NT2/D1 (cell line): Measurements from ENCODE around the gene FBXO36.

ENCODE experiments used
- DNase-seq: peaks from one replicate; pipeline ENCODE4 v3.0.0-alpha.2; 2011; ENCODE audit warnings: low read depth, low spot score
- H3K27me3 ChIP-seq: 2 replicates; pipeline ENCODE4 v1.6.0; 2011; ENCODE audit warnings: mild to moderate bottlenecking; ENCODE audit not compliant: insufficient read length, insufficient read depth
- H3K36me3 ChIP-seq: 2 replicates; pipeline ENCODE4 v1.6.1; 2011; ENCODE audit warnings: mild to moderate bottlenecking, low read length, mixed read lengths; ENCODE audit not compliant: insufficient read depth, insufficient read length
- H3K4me1 ChIP-seq: 2 replicates; pipeline ENCODE4 v1.5.1; 2011; ENCODE audit not compliant: insufficient read depth, insufficient read length
- H3K4me3 ChIP-seq: 2 replicates; pipeline ENCODE4 v1.5.1; 2011; ENCODE audit warnings: low read depth; ENCODE audit not compliant: insufficient read length
- H3K9ac ChIP-seq: 2 replicates; pipeline ENCODE4 v1.6.0; 2011; ENCODE audit warnings: low read depth; ENCODE audit not compliant: insufficient read length
- H3K9me3 ChIP-seq: 2 replicates; pipeline ENCODE4 v1.5.1; 2011; ENCODE audit warnings: mild to moderate bottlenecking, low read length; ENCODE audit not compliant: insufficient read depth
- SUZ12 ChIP-seq: IDR thresholded peaks from 2 replicates; pipeline ENCODE4 v1.6.1; 2011; ENCODE audit not compliant: insufficient read length, insufficient read depth; ENCODE audit errors: extremely low read depth
- YY1 ChIP-seq: IDR thresholded peaks from 2 replicates; pipeline ENCODE4 v1.6.1; 2011; ENCODE audit not compliant: insufficient read length, insufficient read depth
- ZNF274 ChIP-seq: IDR thresholded peaks from 2 replicates; pipeline ENCODE4 v1.6.1; 2011; ENCODE audit warnings: mild to moderate bottlenecking, low read depth, low read length

FBXO36 gene

DNA sequence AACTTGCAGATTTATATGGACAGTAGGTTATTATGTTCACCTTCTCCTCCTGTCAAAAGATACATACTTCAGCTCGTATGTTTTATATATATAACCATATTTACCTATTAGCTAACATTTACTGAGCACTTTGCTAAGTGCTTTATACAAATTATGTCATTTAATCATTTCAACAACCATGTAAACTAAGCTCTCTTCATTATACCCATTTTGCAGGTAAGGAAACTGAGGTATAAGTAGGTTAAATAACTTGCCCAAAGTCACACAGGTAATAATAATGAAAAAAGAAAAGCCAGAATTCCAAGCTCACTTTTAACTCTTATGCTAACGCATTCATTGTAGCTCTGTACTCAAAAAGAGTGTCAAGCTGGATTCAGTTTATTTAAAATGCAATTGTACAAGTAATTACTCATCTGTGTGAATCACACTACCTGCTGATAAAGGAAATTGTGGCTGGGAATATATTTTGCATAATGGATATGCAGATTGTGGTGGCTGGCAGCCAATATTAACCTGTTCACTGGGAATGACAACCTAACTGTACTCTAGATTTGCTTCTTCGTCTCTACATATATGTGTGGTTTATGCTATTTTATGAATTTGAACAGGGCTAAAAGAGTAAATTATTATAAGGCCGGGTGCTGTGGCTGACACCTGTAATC is 125.8 kb downstream of the FBXO36 start:
- no peak for DNase-seq
- no peaks in the 10 kb centered on the region for H3K27me3 ChIP-seq
- no peaks in the 10 kb centered on the region for H3K36me3 ChIP-seq
- no peaks in the 10 kb centered on the region for H3K4me1 ChIP-seq
- no peak for TF ChIP-seq SUZ12
- no peak for TF ChIP-seq YY1
- TF ChIP-seq ZNF274: no peak
- H3K4me3 ChIP-seq: no peak overlapping the region
- no peak overlapping the region for H3K9ac ChIP-seq
- no peaks in the 10 kb centered on the region for H3K9me3 ChIP-seq

DNA sequence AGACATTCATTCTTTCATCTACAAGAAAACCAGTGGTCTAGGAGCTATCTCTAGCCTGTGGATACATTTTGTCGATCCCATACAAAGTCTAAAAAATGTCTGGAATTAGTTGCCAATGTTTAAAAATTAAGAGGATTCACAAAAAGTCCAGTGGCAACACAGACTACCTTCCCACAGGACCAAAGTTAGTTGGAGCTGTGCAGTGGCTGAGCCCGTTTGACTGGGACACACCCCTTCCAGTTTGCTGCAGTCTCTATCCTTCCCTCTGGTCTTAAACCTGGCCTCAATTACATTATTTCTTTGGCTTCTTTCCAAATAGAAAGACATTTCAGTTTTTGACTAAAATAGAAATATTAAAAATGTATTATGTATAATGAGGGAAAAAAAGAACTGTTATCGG is 127.8 kb downstream of the FBXO36 start:
- TF ChIP-seq YY1 (no peak), SUZ12 (no peak), ZNF274 (no peak)
- Histone ChIP-seq H3K9ac (no peak overlapping the region), H3K36me3 (no peaks in the 10 kb centered on the region), H3K4me1 (no peaks in the 10 kb centered on the region), H3K4me3 (no peak overlapping the region), H3K9me3 (no peaks in the 10 kb centered on the region), H3K27me3 (no peaks in the 10 kb centered on the region)
- DNase-seq: no peak

DNA sequence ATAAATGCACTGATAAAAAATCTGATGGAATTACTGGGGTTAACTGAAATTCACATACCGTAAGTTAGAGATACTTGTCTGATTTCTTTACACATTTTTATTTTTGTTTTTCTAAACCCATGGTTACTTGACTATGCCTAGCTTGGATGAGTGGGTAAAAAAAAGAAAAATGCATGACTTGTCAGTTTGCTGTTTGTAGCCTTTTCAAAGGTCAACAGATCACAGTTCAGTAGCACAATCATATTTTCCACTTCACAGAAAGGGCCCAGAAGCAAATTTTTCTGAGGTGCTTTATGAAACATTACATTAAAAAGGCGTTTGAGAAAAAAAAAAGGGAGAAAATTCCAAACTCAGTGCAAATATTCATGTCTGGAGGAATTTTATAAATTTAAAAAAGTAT is 130.0 kb downstream of the FBXO36 start:
- H3K27me3 ChIP-seq: no peaks in the 10 kb centered on the region
- H3K9ac ChIP-seq: no peak overlapping the region
- no peaks in the 10 kb centered on the region for H3K9me3 ChIP-seq
- TF ChIP-seq YY1: no peak
- TF ChIP-seq ZNF274: no peak
- no peak for TF ChIP-seq SUZ12
- no peaks in the 10 kb centered on the region for H3K4me1 ChIP-seq
- no peak for DNase-seq
- H3K36me3 ChIP-seq: no peaks in the 10 kb centered on the region
- no peak overlapping the region for H3K4me3 ChIP-seq

DNA sequence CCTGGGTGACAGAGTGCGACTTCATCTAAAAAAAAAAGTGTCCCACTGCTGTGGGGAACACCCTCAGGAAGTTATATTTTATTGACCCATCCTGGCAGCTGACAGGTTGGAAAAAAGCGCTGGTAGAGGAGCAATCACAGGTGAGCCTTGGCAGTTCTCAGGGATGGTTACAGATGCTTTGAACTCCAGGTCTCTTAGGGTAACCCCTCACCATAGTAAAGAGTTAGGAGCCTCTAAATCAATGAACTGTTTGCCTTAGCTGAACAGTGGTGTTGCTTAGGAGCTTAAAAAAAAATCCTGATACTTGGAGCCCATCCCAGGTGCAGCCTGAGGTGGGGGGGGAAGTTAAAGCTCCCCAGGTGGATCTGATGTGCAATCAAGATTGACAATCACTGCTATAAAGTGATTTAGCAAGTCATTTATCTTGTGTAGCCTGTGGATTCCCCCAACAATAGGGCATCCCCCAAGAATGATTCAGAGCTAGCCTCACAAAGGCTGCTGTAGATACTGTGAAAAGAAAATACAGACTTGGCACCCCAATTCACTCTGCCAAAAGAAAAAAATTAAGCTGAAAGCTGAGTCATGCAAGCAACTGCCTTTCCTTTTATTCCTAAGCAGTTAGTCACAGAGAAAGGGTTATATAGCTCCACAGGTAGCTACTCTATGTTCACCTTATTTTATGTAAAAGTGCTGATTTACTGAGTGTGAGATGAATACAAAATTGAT is 131.6 kb downstream of the FBXO36 start:
- Histone ChIP-seq H3K36me3 (no peaks in the 10 kb centered on the region), H3K27me3 (no peaks in the 10 kb centered on the region), H3K9ac (no peak overlapping the region), H3K4me3 (no peak overlapping the region), H3K4me1 (no peaks in the 10 kb centered on the region), H3K9me3 (peaks cover 2% of the 10 kb centered on the region; the same call in 1 of the 2 replicates)
- no peak for TF ChIP-seq YY1
- no peak for TF ChIP-seq SUZ12
- no peak for TF ChIP-seq ZNF274
- no peak for DNase-seq

DNA sequence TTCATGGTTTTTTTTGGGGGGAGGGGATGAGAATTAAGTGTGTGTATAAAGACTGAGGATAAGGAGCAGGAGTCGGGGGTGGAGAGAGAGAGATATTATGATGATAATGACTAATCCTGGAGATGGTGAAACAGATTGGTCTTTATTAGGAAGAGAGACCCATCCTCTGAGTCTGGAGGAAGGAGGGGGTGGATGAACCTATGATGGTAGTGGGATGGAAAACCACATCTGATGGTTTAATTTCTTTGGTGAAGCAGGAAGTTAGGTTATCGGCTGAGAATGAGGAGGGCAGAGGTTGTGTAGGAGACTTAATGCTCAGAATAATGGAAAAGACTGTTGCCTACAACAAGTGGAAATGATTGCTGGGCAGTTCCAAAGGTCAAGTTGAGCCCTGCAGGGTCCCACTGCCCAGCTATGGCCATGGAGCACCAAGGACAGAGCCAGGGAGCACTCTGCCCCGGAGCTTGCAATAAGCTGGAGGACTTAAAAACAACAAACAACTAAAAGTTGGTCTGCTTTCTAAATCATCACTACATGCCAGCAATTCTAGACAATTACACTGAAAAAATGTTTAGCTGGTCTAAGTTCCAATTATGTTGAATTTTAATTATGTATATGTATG is 138.5 kb downstream of the FBXO36 start:
- TF ChIP-seq ZNF274 (no peak), YY1 (no peak), SUZ12 (no peak)

More for the DNA sequence above, 138.5 kb downstream of the FBXO36 start:
- Histone ChIP-seq H3K4me1 (no peaks in the 10 kb centered on the region), H3K9ac (no peak overlapping the region), H3K27me3 (no peaks in the 10 kb centered on the region), H3K36me3 (no peaks in the 10 kb centered on the region), H3K4me3 (no peak overlapping the region), H3K9me3 (peaks cover 15% of the 10 kb centered on the region; the same call in 1 of the 2 replicates)
- DNase-seq: no peak
